Ovary (tissue), 3 donors: ENCODE results near the gene IFT52.

ENCODE experiments used
- EP300 ChIP-seq: sonication (generic); formaldehyde crosslinking; IDR thresholded peaks from one replicate; pipeline ENCODE4 v1.6.1; 2017; ENCODE audit warnings: antibody characterized with exemption
- POLR2A ChIP-seq: fragments of 450-650 bp; IDR thresholded peaks from one replicate; pipeline ENCODE4 v1.6.1; 2017; ENCODE audit warnings: antibody characterized with exemption, mild to moderate bottlenecking, moderate library complexity
- TF ChIP-seq, protein P1 (sequence below), 3 donors: fragments of 450-650 bp in 2 of 3; fragments of 200-600 bp in 1 of 3; IDR thresholded peaks; one replicate each; pipeline versions ENCODE4 v1.5.1 to v1.8.0; 2016 to 2022; ENCODE audit warnings: antibody characterized with exemption in 3 of 3, mild to moderate bottlenecking in 1 of 3
- donor health status: DM: no; HTN: no; CAD: no.

DNA sequence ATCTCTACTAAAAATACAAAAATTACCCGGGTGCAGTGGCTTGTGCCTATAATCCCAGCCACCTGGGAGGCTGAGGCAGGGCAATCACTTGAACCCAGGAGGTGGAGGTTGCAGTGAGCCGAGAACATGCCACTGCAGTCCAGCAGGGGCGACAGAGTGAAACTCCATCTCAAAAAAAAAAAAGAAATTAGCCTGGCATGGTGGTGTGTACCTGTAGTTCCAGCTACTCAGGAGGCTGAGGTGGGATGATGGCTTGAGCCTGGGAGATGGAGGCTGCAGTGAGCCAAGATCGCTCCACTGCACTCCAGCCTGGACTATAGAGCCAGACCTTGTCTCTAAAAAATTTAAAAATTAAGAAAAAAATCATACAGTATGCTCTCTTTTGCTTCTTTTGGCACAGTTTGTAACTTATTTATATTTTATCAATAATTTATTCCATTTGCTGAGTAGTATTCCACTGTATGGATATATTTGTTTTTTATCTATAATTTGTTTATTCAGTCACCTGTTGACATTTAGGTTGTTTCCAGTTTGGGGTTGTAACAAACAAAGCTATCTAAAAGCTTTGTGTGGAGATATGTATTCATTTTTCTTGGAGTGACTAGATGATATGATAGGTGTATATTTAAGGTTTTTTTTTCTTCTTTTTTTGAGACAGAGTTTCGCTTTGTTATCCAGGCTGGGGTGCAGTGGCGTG is 68.1 kb downstream of the IFT52 start:
- TF ChIP-seq, protein P1, sequence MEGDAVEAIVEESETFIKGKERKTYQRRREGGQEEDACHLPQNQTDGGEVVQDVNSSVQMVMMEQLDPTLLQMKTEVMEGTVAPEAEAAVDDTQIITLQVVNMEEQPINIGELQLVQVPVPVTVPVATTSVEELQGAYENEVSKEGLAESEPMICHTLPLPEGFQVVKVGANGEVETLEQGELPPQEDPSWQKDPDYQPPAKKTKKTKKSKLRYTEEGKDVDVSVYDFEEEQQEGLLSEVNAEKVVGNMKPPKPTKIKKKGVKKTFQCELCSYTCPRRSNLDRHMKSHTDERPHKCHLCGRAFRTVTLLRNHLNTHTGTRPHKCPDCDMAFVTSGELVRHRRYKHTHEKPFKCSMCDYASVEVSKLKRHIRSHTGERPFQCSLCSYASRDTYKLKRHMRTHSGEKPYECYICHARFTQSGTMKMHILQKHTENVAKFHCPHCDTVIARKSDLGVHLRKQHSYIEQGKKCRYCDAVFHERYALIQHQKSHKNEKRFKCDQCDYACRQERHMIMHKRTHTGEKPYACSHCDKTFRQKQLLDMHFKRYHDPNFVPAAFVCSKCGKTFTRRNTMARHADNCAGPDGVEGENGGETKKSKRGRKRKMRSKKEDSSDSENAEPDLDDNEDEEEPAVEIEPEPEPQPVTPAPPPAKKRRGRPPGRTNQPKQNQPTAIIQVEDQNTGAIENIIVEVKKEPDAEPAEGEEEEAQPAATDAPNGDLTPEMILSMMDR (IDR thresholded peaks at IDR 0.05): no peak
- no peak for TF ChIP-seq EP300
- no peak for TF ChIP-seq POLR2A
